HUES48 (cell line): ENCODE measurements around the gene CLDN12.

Experiments
- H3K27ac ChIP-seq: one replicate; pipeline ENCODE4 v1.7.0; 2013; ENCODE audit warnings: low read depth, low read length, inconsistent platforms
- H3K27me3 ChIP-seq: 2 replicates; pipeline ENCODE4 v1.6.1; 2013; ENCODE audit warnings: mild to moderate bottlenecking, low read length; ENCODE audit not compliant: control insufficient read depth, insufficient read depth
- H3K36me3 ChIP-seq: 2 replicates; pipeline ENCODE4 v1.6.1; 2013; ENCODE audit warnings: low read length; ENCODE audit not compliant: control insufficient read depth, insufficient read depth
- H3K4me1 ChIP-seq: 2 replicates; pipeline ENCODE4 v1.6.1; 2013; ENCODE audit warnings: mild to moderate bottlenecking, low read length; ENCODE audit not compliant: control insufficient read depth, insufficient read depth
- H3K4me3 ChIP-seq: 2 replicates; pipeline ENCODE4 v1.5.1; 2013; ENCODE audit warnings: mild to moderate bottlenecking, low read depth, low read length
- H3K9ac ChIP-seq: 2 replicates; pipeline ENCODE4 v1.6.1; 2013; ENCODE audit warnings: mild to moderate bottlenecking, low read depth, low read length, moderate library complexity
- H3K9me3 ChIP-seq: 2 replicates; pipeline ENCODE4 v1.6.1; 2013; ENCODE audit warnings: low read length; ENCODE audit not compliant: control insufficient read depth, insufficient read depth

Gene CLDN12

GRCh38 chr7:90432752-90433151 lies 29.5 kb downstream of the CLDN12 start:
- no peaks in the 10 kb centered on the region for H3K27me3 ChIP-seq
- H3K27ac ChIP-seq: no peak overlapping the region
- no peaks in the 10 kb centered on the region for H3K36me3 ChIP-seq
- H3K9ac ChIP-seq: no peak overlapping the region
- no peaks in the 10 kb centered on the region for H3K4me1 ChIP-seq
- H3K9me3 ChIP-seq: peaks cover 15% of the 10 kb centered on the region
- no peak overlapping the region for H3K4me3 ChIP-seq

GRCh38 chr7:90433221-90433620 lies 30.0 kb downstream of the CLDN12 start:
- Histone ChIP-seq H3K9ac (no peak overlapping the region), H3K4me3 (no peak overlapping the region), H3K27ac (no peak overlapping the region), H3K27me3 (no peaks in the 10 kb centered on the region), H3K36me3 (no peaks in the 10 kb centered on the region), H3K4me1 (no peaks in the 10 kb centered on the region), H3K9me3 (peaks cover 15% of the 10 kb centered on the region)

GRCh38 chr7:90445633-90446032 lies 42.4 kb downstream of the CLDN12 start:
- H3K27ac ChIP-seq: no peak overlapping the region
- H3K9ac ChIP-seq: no peak overlapping the region
- no peaks in the 10 kb centered on the region for H3K36me3 ChIP-seq
- no peaks in the 10 kb centered on the region for H3K9me3 ChIP-seq
- H3K4me3 ChIP-seq: no peak overlapping the region
- no peaks in the 10 kb centered on the region for H3K27me3 ChIP-seq
- H3K4me1 ChIP-seq: no peaks in the 10 kb centered on the region

GRCh38 chr7:90446137-90446899 lies 43.1 kb downstream of the CLDN12 start:
- Histone ChIP-seq H3K36me3 (no peaks in the 10 kb centered on the region), H3K27me3 (no peaks in the 10 kb centered on the region), H3K4me3 (no peak overlapping the region), H3K27ac (no peak overlapping the region), H3K9me3 (no peaks in the 10 kb centered on the region), H3K9ac (no peak overlapping the region), H3K4me1 (no peaks in the 10 kb centered on the region)

GRCh38 chr7:90453259-90453891 lies 50.1 kb downstream of the CLDN12 start:
- Histone ChIP-seq H3K9me3 (no peaks in the 10 kb centered on the region), H3K4me3 (no peak overlapping the region), H3K9ac (no peak overlapping the region), H3K4me1 (peaks cover 4% of the 10 kb centered on the region), H3K27me3 (no peaks in the 10 kb centered on the region), H3K27ac (no peak overlapping the region), H3K36me3 (no peaks in the 10 kb centered on the region)

- Histone ChIP-seq H3K36me3 (no peaks in the 10 kb centered on the region), H3K27ac (no peak overlapping the region), H3K4me1 (peaks cover 4% of the 10 kb centered on the region), H3K27me3 (no peaks in the 10 kb centered on the region), H3K9ac (no peak overlapping the region), H3K9me3 (no peaks in the 10 kb centered on the region), H3K4me3 (no peak overlapping the region)
Observed at GRCh38 chr7:90453931-90454330, 50.7 kb downstream of the CLDN12 start.

- no peak overlapping the region for H3K9ac ChIP-seq
- H3K27ac ChIP-seq: no peak overlapping the region
- H3K4me3 ChIP-seq: peak overlapping the region; percentile 47
Observed at GRCh38 chr7:90455163-90456030, 52.1 kb downstream of the CLDN12 start.

GRCh38 chr7:90458104-90458503 lies 54.8 kb downstream of the CLDN12 start:
- no peak overlapping the region for H3K9ac ChIP-seq
- H3K27me3 ChIP-seq: no peaks in the 10 kb centered on the region
- no peaks in the 10 kb centered on the region for H3K9me3 ChIP-seq
- no peak overlapping the region for H3K4me3 ChIP-seq
- H3K36me3 ChIP-seq: no peaks in the 10 kb centered on the region
- no peak overlapping the region for H3K27ac ChIP-seq
- H3K4me1 ChIP-seq: peaks cover 4% of the 10 kb centered on the region

More at GRCh38 chr7:90455163-90456030, 52.1 kb downstream of the CLDN12 start:
- Histone ChIP-seq H3K4me1 (peaks cover 4% of the 10 kb centered on the region), H3K9me3 (no peaks in the 10 kb centered on the region), H3K27me3 (no peaks in the 10 kb centered on the region), H3K36me3 (no peaks in the 10 kb centered on the region)

GRCh38 chr7:90459888-90460287 lies 56.6 kb downstream of the CLDN12 start:
- Histone ChIP-seq H3K27ac (no peak overlapping the region), H3K27me3 (no peaks in the 10 kb centered on the region), H3K9me3 (peaks cover 12% of the 10 kb centered on the region), H3K9ac (no peak overlapping the region), H3K4me3 (no peak overlapping the region), H3K36me3 (no peaks in the 10 kb centered on the region), H3K4me1 (peaks cover 4% of the 10 kb centered on the region)

- no peaks in the 10 kb centered on the region for H3K27me3 ChIP-seq
- H3K4me3 ChIP-seq: no peak overlapping the region
- no peaks in the 10 kb centered on the region for H3K36me3 ChIP-seq
- peaks cover 17% of the 10 kb centered on the region for H3K9me3 ChIP-seq
- no peak overlapping the region for H3K27ac ChIP-seq
- no peak overlapping the region for H3K9ac ChIP-seq
- no peaks in the 10 kb centered on the region for H3K4me1 ChIP-seq
Observed at GRCh38 chr7:90461219-90461618, 58.0 kb downstream of the CLDN12 start.
